ENCODE measurements around the gene NKX2-4. TPM values are rescaled to one million over a fixed set of nuclear protein-coding genes. Genes with fewer than 3 reads are reported as not detected.

Gene NKX2-4
- total RNA-seq, 1 donor from 2014 or later, result not detected

DNA sequence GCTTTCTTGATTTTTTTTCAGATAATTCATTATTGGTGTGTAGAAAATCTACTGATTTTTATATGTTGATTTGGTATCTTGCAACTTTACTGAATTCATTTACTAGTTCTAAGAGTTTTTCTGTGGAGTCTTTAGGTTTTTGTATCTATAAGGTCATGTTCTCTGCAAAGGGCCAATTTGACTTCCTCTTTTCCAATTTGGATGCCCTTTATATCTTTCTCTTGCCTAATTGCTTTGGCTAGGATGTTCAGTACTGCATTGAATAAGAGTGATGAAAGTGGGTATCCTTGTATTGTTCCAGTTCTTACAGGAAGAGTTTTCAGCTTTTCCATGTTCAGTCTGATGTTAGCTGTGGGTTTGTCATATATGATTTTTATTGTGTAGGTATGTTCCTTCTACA lies 14.4 kb upstream of the NKX2-4 start:
- Mint-ChIP-seq H3K4me3 (ENCODE audit: unreplicated experiment) (no peak overlapping the region), H3K36me3 (ENCODE audit: low read depth, unreplicated experiment) (peaks cover 2% of the 10 kb centered on the region), H3K4me1 (ENCODE audit: low read depth, unreplicated experiment) (no peaks in the 10 kb centered on the region), H3K9me3 (ENCODE audit: unreplicated experiment) (peaks cover 19% of the 10 kb centered on the region), H3K27me3 (ENCODE audit: low read depth, unreplicated experiment) (peaks cover 5% of the 10 kb centered on the region), H3K27ac (ENCODE audit: unreplicated experiment) (no peak overlapping the region)
- no peaks in the 10 kb centered on the region for H3K36me3 ChIP-seq (ENCODE audit: insufficient read depth, low read length)
- H3K27ac ChIP-seq (ENCODE audit: low read depth, low read length), result no peak overlapping the region
- H3K79me2 ChIP-seq (ENCODE audit: insufficient read depth, low read length), result no peaks in the 10 kb centered on the region
- peaks cover 5% of the 10 kb centered on the region for H3K27me3 ChIP-seq (ENCODE audit: insufficient read depth, low read length)
- no peak for FAIRE-seq
- no peaks in the 10 kb centered on the region for H3K4me1 ChIP-seq (ENCODE audit: insufficient read depth, low read length)
- H3K9me3 ChIP-seq (ENCODE audit: insufficient read depth, low read depth, low read length), result no peaks in the 10 kb centered on the region
- H2AFZ ChIP-seq (ENCODE audit: low read depth, low read length), result no peak overlapping the region
- H3K4me3 ChIP-seq (ENCODE audit: insufficient read depth, low read depth, low read length), result no peak overlapping the region
- no peak overlapping the region for H3K9ac ChIP-seq (ENCODE audit: low read length)
- DNase-seq (ENCODE audit: low read depth), result no peak
- TF ChIP-seq, protein P1, sequence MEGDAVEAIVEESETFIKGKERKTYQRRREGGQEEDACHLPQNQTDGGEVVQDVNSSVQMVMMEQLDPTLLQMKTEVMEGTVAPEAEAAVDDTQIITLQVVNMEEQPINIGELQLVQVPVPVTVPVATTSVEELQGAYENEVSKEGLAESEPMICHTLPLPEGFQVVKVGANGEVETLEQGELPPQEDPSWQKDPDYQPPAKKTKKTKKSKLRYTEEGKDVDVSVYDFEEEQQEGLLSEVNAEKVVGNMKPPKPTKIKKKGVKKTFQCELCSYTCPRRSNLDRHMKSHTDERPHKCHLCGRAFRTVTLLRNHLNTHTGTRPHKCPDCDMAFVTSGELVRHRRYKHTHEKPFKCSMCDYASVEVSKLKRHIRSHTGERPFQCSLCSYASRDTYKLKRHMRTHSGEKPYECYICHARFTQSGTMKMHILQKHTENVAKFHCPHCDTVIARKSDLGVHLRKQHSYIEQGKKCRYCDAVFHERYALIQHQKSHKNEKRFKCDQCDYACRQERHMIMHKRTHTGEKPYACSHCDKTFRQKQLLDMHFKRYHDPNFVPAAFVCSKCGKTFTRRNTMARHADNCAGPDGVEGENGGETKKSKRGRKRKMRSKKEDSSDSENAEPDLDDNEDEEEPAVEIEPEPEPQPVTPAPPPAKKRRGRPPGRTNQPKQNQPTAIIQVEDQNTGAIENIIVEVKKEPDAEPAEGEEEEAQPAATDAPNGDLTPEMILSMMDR (IDR thresholded peaks at IDR 0.05; ENCODE audit: insufficient read depth, low read depth, low read length), result no peak
- TF ChIP-seq EZH2 (IDR thresholded peaks at IDR 0.05; ENCODE audit: insufficient read depth, low read length), result no peak
- no peak overlapping the region for H3K4me2 ChIP-seq (ENCODE audit: low read length)
- H4K20me1 ChIP-seq (ENCODE audit: insufficient read depth, low read length), result no peaks in the 10 kb centered on the region

DNA sequence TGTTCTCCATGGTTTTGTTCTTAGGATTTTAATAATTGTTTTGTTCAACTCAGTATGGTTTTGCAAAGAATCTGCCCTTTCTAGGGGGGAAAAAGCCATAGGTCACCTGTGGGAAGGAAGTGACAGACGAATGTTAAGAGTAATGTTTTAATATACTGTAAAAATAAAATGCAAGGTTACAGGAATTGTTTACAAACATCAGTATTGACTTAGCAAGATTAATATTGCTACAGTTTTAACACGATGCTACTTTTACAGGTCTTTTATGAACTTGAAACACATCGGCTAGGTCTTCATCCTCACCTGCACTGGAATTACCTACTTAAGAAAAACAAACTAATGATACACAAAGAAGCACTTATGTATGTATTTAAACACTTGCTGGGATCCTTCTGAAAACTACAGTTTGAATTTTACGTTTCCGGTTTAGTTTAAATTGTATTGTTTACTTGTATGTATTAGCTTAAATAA lies 1.7 kb upstream of the NKX2-4 start:
- H2AFZ ChIP-seq (ENCODE audit: low read depth, low read length), result no peak overlapping the region
- H3K4me2 ChIP-seq (ENCODE audit: low read length), result no peak overlapping the region
- Mint-ChIP-seq H3K4me1 (ENCODE audit: low read depth, unreplicated experiment) (peaks cover 2% of the 10 kb centered on the region), H3K9me3 (ENCODE audit: unreplicated experiment) (peaks cover 8% of the 10 kb centered on the region), H3K27me3 (ENCODE audit: low read depth, unreplicated experiment) (peaks cover 61% of the 10 kb centered on the region), H3K36me3 (ENCODE audit: low read depth, unreplicated experiment) (no peaks in the 10 kb centered on the region), H3K27ac (ENCODE audit: unreplicated experiment) (no peak overlapping the region), H3K4me3 (ENCODE audit: unreplicated experiment) (no peak overlapping the region)
- no peaks in the 10 kb centered on the region for H3K79me2 ChIP-seq (ENCODE audit: insufficient read depth, low read length)
- no peak overlapping the region for H3K4me3 ChIP-seq (ENCODE audit: insufficient read depth, low read depth, low read length)
- DNase-seq (ENCODE audit: low read depth) (no peak), FAIRE-seq (no peak)
- no peaks in the 10 kb centered on the region for H3K4me1 ChIP-seq (ENCODE audit: insufficient read depth, low read length)
- H4K20me1 ChIP-seq (ENCODE audit: insufficient read depth, low read length), result peaks cover 4% of the 10 kb centered on the region
- peaks cover 82% of the 10 kb centered on the region for H3K27me3 ChIP-seq (ENCODE audit: insufficient read depth, low read length)
- H3K27ac ChIP-seq (ENCODE audit: low read depth, low read length), result no peak overlapping the region
- TF ChIP-seq EZH2 (IDR thresholded peaks at IDR 0.05; ENCODE audit: insufficient read depth, low read length), result no peak
- TF ChIP-seq, protein P1 (IDR thresholded peaks at IDR 0.05; ENCODE audit: insufficient read depth, low read depth, low read length), result no peak
- H3K9me3 ChIP-seq (ENCODE audit: insufficient read depth, low read depth, low read length), result no peaks in the 10 kb centered on the region
- H3K9ac ChIP-seq (ENCODE audit: low read length), result no peak overlapping the region
- H3K36me3 ChIP-seq (ENCODE audit: insufficient read depth, low read length), result no peaks in the 10 kb centered on the region

GRCh38 chr20:21398109-21399004 lies 1.0 kb upstream of the NKX2-4 start:
- Histone ChIP-seq H4K20me1 (ENCODE audit: insufficient read depth, low read length) (peaks cover 5% of the 10 kb centered on the region), H3K9ac (ENCODE audit: low read length) (no peak overlapping the region), H3K4me3 (ENCODE audit: insufficient read depth, low read depth, low read length) (no peak overlapping the region), H3K36me3 (ENCODE audit: insufficient read depth, low read length) (no peaks in the 10 kb centered on the region), H3K4me2 (ENCODE audit: low read length) (no peak overlapping the region), H3K79me2 (ENCODE audit: insufficient read depth, low read length) (no peaks in the 10 kb centered on the region), H3K27ac (ENCODE audit: low read depth, low read length) (no peak overlapping the region), H3K4me1 (ENCODE audit: insufficient read depth, low read length) (no peaks in the 10 kb centered on the region), H3K27me3 (ENCODE audit: insufficient read depth, low read length) (peaks cover 86% of the 10 kb centered on the region), H3K9me3 (ENCODE audit: insufficient read depth, low read depth, low read length) (no peaks in the 10 kb centered on the region), H2AFZ (ENCODE audit: low read depth, low read length) (no peak overlapping the region)
- FAIRE-seq (no peak), DNase-seq (ENCODE audit: low read depth) (no peak)
- peaks cover 8% of the 10 kb centered on the region for H3K9me3 Mint-ChIP-seq (ENCODE audit: unreplicated experiment)
- H3K4me1 Mint-ChIP-seq (ENCODE audit: low read depth, unreplicated experiment), result peaks cover 2% of the 10 kb centered on the region
- H3K27me3 Mint-ChIP-seq (ENCODE audit: low read depth, unreplicated experiment), result peaks cover 68% of the 10 kb centered on the region
- peak overlapping the region; percentile 84 for H3K27ac Mint-ChIP-seq (ENCODE audit: unreplicated experiment)
- no peaks in the 10 kb centered on the region for H3K36me3 Mint-ChIP-seq (ENCODE audit: low read depth, unreplicated experiment)
- TF ChIP-seq, protein P1 (IDR thresholded peaks at IDR 0.05; ENCODE audit: insufficient read depth, low read depth, low read length), result no peak
- no peak for TF ChIP-seq EZH2 (IDR thresholded peaks at IDR 0.05; ENCODE audit: insufficient read depth, low read length)
- no peak overlapping the region for H3K4me3 Mint-ChIP-seq (ENCODE audit: unreplicated experiment)

Data from astrocyte (in vitro differentiated cells and primary cell).